ENCODE data around the gene KCNK6. TPM values are rescaled to one million over a fixed set of nuclear protein-coding genes. Genes with fewer than 3 reads are reported as not detected.

KCNK6 gene
- total and polyA plus RNA-seq, 8 donors: under 0.01 to 32.2 (median 7.4) TPM

GRCh38 chr19:38320969-38321339, 1.3 kb downstream of the KCNK6 start:
- intact Hi-C loops (cut with DNase I; ENCODE audit: low total_unique reads): no loop called here
- H3K4me3 ChIP-seq: peak overlapping the region; percentile 57 to 79 (median 65)
- H3K9me3 ChIP-seq: no peaks in the 10 kb centered on the region
- H3K27me3 ChIP-seq: no peaks in the 10 kb centered on the region
- TF ChIP-seq CTCF (IDR thresholded peaks at IDR 0.05): no peak
- no peak for TF ChIP-seq POLR2AphosphoS5 (IDR thresholded peaks at IDR 0.05)
- TF ChIP-seq POLR2A (IDR thresholded peaks at IDR 0.05): no peak
- TF ChIP-seq EP300 (IDR thresholded peaks at IDR 0.05): no peak
- H3K4me1 ChIP-seq: peaks cover 27 to 65% (median 50%) of the 10 kb centered on the region in 4 donors
- WGBS, 5 donors: 86 to 100% (median 89%) methylated on average over 3 of the region's 3 CpGs
- H3K36me3 ChIP-seq: peaks cover 6 to 22% (median 19%) of the 10 kb centered on the region in 4 donors
- DNase-seq: no peak
- peak overlapping the region; percentile 2 to 89 (median 86) for H3K27ac ChIP-seq

- peaks cover 22 to 59% (median 43%) of the 10 kb centered on the region in 4 donors for H3K4me1 ChIP-seq
- H3K27me3 ChIP-seq: no peaks in the 10 kb centered on the region
- no peaks in the 10 kb centered on the region for H3K9me3 ChIP-seq
- H3K36me3 ChIP-seq: peaks cover 8 to 29% (median 26%) of the 10 kb centered on the region in 4 donors
- peak overlapping the region in 3 of 4 donors; percentile 63 to 79 (median 67) for H3K4me3 ChIP-seq
- intact Hi-C loops (cut with DNase I; ENCODE audit: low total_unique reads): no loop called here
- TF ChIP-seq POLR2AphosphoS5 (IDR thresholded peaks at IDR 0.05) (peak; percentile 60 to 82 (median 61)), CTCF (IDR thresholded peaks at IDR 0.05) (no peak)
- WGBS, 5 donors: 40 to 67% (median 54%) methylated on average over 11 of the region's 11 CpGs
- H3K27ac ChIP-seq: peak overlapping the region; percentile 2 to 89 (median 86)
- DNase-seq: peak in 1 of 2 donors; percentile 84
These were observed 2.1 kb downstream of the KCNK6 start for GRCh38 chr19:38321646-38322196.

- intact Hi-C loops (cut with DNase I; ENCODE audit: low total_unique reads): no loop called here
- Histone ChIP-seq H3K4me3 (no peak overlapping the region), H3K4me1 (peaks cover 22 to 51% (median 37%) of the 10 kb centered on the region in 4 donors), H3K27me3 (no peaks in the 10 kb centered on the region), H3K9me3 (no peaks in the 10 kb centered on the region), H3K27ac (peak overlapping the region in 2 of 5 donors; percentile 88 to 89), H3K36me3 (peaks cover 19 to 45% (median 41%) of the 10 kb centered on the region in 4 donors)
- 50 to 71% (median 54%) methylated on average over 7 of the region's 7 CpGs for WGBS, 5 donors
- no peak for DNase-seq
- no peak for TF ChIP-seq POLR2A (IDR thresholded peaks at IDR 0.05)
- no peak for TF ChIP-seq CTCF (IDR thresholded peaks at IDR 0.05)
These were observed 3.6 kb downstream of the KCNK6 start for GRCh38 chr19:38323291-38323690.

- intact Hi-C loops (cut with DNase I; ENCODE audit: low total_unique reads): no loop called here
- 80 to 88% (median 85%) methylated on average over 4 of the region's 4 CpGs for WGBS, 5 donors
- H3K4me1 ChIP-seq: peaks cover 14 to 40% (median 27%) of the 10 kb centered on the region in 4 donors
- DNase-seq: no peak
- no peaks in the 10 kb centered on the region for H3K9me3 ChIP-seq
- no peaks in the 10 kb centered on the region for H3K27me3 ChIP-seq
- no peak overlapping the region for H3K4me3 ChIP-seq
- TF ChIP-seq CTCF (IDR thresholded peaks at IDR 0.05) (no peak), POLR2A (IDR thresholded peaks at IDR 0.05) (no peak), EP300 (IDR thresholded peaks at IDR 0.05) (no peak), POLR2AphosphoS5 (IDR thresholded peaks at IDR 0.05) (no peak)
- no peak overlapping the region for H3K27ac ChIP-seq
- H3K36me3 ChIP-seq: peaks cover 19 to 48% (median 44%) of the 10 kb centered on the region in 4 donors
These were observed 4.8 kb downstream of the KCNK6 start for GRCh38 chr19:38324431-38324830.

Data from stomach (tissue), 9 donors.